B cell (primary cell): Measurements from ENCODE around the gene LILRB4. TPM values are rescaled to one million over a fixed set of nuclear protein-coding genes. Genes with fewer than 3 reads are reported as not detected.

ENCODE experiments used
- ATAC-seq: fragments of 200-7000 bp; cut with Tn5 transposase; one replicate; pipeline ENCODE4 v1.10.0; 2021; ENCODE audit warnings: low read depth, mild to moderate bottlenecking, moderate number of reproducible peaks, moderate library complexity
- CTCF ChIA-PET: fragments of 350-600 bp; sonication (Branson Sonifier 250); formaldehyde crosslinking; loops from one replicate; lab custom pipeline; 2021; ENCODE audit warnings: antibody characterized with exemption, inconsistent platforms; lab: Charles Lee
- POLR2A ChIA-PET: fragments of 350-600 bp; sonication (Branson Sonifier 250); formaldehyde crosslinking; loops from one replicate; lab custom pipeline; 2021; ENCODE audit warnings: antibody characterized with exemption; lab: Charles Lee
- DNase-seq: peaks from one replicate; pipeline ENCODE4 v3.0.0; 2013
- H2AFZ ChIP-seq: 2 replicates; pipeline ENCODE4 v1.6.1; 2012; ENCODE audit warnings: mild to moderate bottlenecking, low read depth, low read length; ENCODE audit not compliant: insufficient read depth, poor library complexity, severe bottlenecking
- H3K27ac ChIP-seq, 2 donors: 1 replicate in 1 of 2; 2 replicates in 1 of 2; pipeline ENCODE4 v1.5.1; 2012 to 2013; ENCODE audit warnings: low read length in 2 of 2, mild to moderate bottlenecking in 2 of 2, moderate library complexity in 1 of 2
- H3K27me3 ChIP-seq, 4 experiments: fragments of 200-600 bp in 1 of 4; sonication (generic) in 1 of 4; replicated peaks in 1 of 4; 1 replicate in 2 of 4; 2 replicates in 2 of 4; pipeline versions ENCODE4 v1.6.1 to v1.7.0; 2013 to 2016; ENCODE audit warnings: low read length in 3 of 4, mild to moderate bottlenecking in 2 of 4, mixed read lengths in 1 of 4, moderate library complexity in 1 of 4; ENCODE audit not compliant: insufficient read depth in 4 of 4, control insufficient read depth in 3 of 4; ENCODE audit errors: control extremely low read depth in 1 of 4
- H3K36me3 ChIP-seq, 2 experiments: replicated peaks in 1 of 2; 1 replicate in 1 of 2; 2 replicates in 1 of 2; pipeline versions ENCODE4 v1.6.1 to v1.7.1; 2013; ENCODE audit warnings: low read length in 1 of 2; ENCODE audit not compliant: insufficient read depth in 2 of 2, control insufficient read depth in 1 of 2; ENCODE audit errors: control extremely low read depth in 1 of 2, extremely low read depth in 1 of 2
- H3K4me1 ChIP-seq, 2 donors: fragments of 200-600 bp in 1 of 2; sonication (generic) in 1 of 2; 1 replicate in 1 of 2; 2 replicates in 1 of 2; pipeline versions ENCODE4 v1.5.1 to v1.6.1; 2013 to 2017; ENCODE audit warnings: low read length in 2 of 2; ENCODE audit not compliant: control insufficient read depth in 2 of 2, insufficient read depth in 2 of 2
- H3K4me2 ChIP-seq: replicated peaks from 2 replicates; pipeline ENCODE3; 2012; ENCODE audit warnings: mild to moderate bottlenecking, low read depth, low read length; ENCODE audit not compliant: poor library complexity, severe bottlenecking
- H3K4me3 ChIP-seq, 5 experiments: fragments of 200-600 bp in 1 of 5; sonication (generic) in 1 of 5; 1 replicate in 3 of 5; 2 replicates in 2 of 5; pipeline versions ENCODE4 v1.5.1 to v1.7.0; 2011 to 2016; ENCODE audit warnings: low read length in 4 of 5, mild to moderate bottlenecking in 4 of 5, low read depth in 2 of 5, control low read depth in 1 of 5, moderate library complexity in 1 of 5; ENCODE audit not compliant: insufficient read depth in 1 of 5; ENCODE audit errors: control extremely low read depth in 1 of 5, extremely low read depth in 1 of 5
- H3K79me2 ChIP-seq: fragments of 200-600 bp; sonication (generic); one replicate; pipeline ENCODE4 v1.6.0; 2016; ENCODE audit warnings: low read length; ENCODE audit not compliant: control insufficient read depth, insufficient read depth
- H3K9ac ChIP-seq: fragments of 200-600 bp; sonication (generic); 2 replicates; pipeline ENCODE4 v1.6.1; 2017; ENCODE audit warnings: mild to moderate bottlenecking, low read length, moderate library complexity
- H3K9me3 ChIP-seq, 3 donors: one replicate each; pipeline versions ENCODE4 v1.6.1 to v1.7.1; 2013; ENCODE audit warnings: low read length in 2 of 3; ENCODE audit not compliant: control insufficient read depth in 2 of 3, insufficient read depth in 1 of 3; ENCODE audit errors: control extremely low read depth in 1 of 3
- H4K20me1 ChIP-seq: 2 replicates; pipeline ENCODE4 v1.6.0; 2012; ENCODE audit warnings: mild to moderate bottlenecking, low read length; ENCODE audit not compliant: insufficient read depth, control insufficient read depth, poor library complexity, severe bottlenecking
- H3K27ac Mint-ChIP-seq: one replicate; pipeline ENCODE4 v1.8.0; 2021; ENCODE audit warnings: mixed read lengths
- H3K27me3 Mint-ChIP-seq: one replicate; pipeline ENCODE4 v1.8.0; 2021; ENCODE audit warnings: mixed read lengths
- H3K4me1 Mint-ChIP-seq: one replicate; pipeline ENCODE4 v1.8.0; 2021; ENCODE audit warnings: mixed read lengths
- H3K4me3 Mint-ChIP-seq: one replicate; pipeline ENCODE4 v1.8.0; 2021; ENCODE audit warnings: mixed read lengths
- H3K9me3 Mint-ChIP-seq: one replicate; pipeline ENCODE4 v1.8.0; 2022; ENCODE audit warnings: mixed read lengths; ENCODE audit not compliant: insufficient read depth
- EZH2 ChIP-seq: IDR thresholded peaks from 2 replicates; pipeline ENCODE4 v1.6.1; 2012; ENCODE audit warnings: borderline replicate concordance, low read depth, mild to moderate bottlenecking, moderate library complexity, low read length; ENCODE audit not compliant: insufficient read depth, poor library complexity, severe bottlenecking
- WGBS: methylation state at CpG from one replicate; pipeline ENCODE4 v1.1.5; 2013; ENCODE audit warnings: missing lambda C conversion rate; ENCODE audit not compliant: insufficient coverage; 5-methylcytosine and 5-hydroxymethylcytosine counted together
- intact Hi-C: fragments of 100-400 bp; cut with micrococcal nuclease; formaldehyde crosslinking; loops from one replicate; pipeline ENCODE4 v1.10.0; 2022
- polyA plus RNA-seq: library from polyadenylated mRNA; depleted of rRNA; stranded (reverse); fragments of >200 nt; gene quantifications from 2 replicates; pipeline ENCODE4 v1.2.3, GENCODE V29; 2012
- total RNA-seq, 2 donors: library from RNA; stranded (reverse); fragments of 120-200 nt in 1 of 2; gene quantifications; 1 replicate in 1 of 2; 2 replicates in 1 of 2; pipeline versions ENCODE4 v1.2.3 to v1.2.4, GENCODE V29; 2013 to 2022
- TF ChIP-seq, protein P1 (sequence below): fragments of 200-600 bp; IDR thresholded peaks from one replicate; pipeline ENCODE4 v1.8.0; 2022; ENCODE audit warnings: antibody characterized with exemption, mild to moderate bottlenecking

The LILRB4 gene
- total and polyA plus RNA-seq, 2 donors (not counting 1 experiment from before 2014, with no cell fraction given) = 1.1 to 2.8 TPM

GRCh38 chr19:54670576-54671357 lies 8.0 kb downstream of the LILRB4 start:
- H3K9ac ChIP-seq = no peak overlapping the region
- Mint-ChIP-seq H3K4me1 (no peaks in the 10 kb centered on the region), H3K9me3 (peaks cover 15% of the 10 kb centered on the region), H3K27me3 (peaks cover 15% of the 10 kb centered on the region), H3K4me3 (no peak overlapping the region), H3K27ac (no peak overlapping the region)
- H2AFZ ChIP-seq = no peak overlapping the region
- H3K9me3 ChIP-seq = peaks cover 0 to 18% (median 12%) of the 10 kb centered on the region in 3 donors
- TF ChIP-seq, protein P1, sequence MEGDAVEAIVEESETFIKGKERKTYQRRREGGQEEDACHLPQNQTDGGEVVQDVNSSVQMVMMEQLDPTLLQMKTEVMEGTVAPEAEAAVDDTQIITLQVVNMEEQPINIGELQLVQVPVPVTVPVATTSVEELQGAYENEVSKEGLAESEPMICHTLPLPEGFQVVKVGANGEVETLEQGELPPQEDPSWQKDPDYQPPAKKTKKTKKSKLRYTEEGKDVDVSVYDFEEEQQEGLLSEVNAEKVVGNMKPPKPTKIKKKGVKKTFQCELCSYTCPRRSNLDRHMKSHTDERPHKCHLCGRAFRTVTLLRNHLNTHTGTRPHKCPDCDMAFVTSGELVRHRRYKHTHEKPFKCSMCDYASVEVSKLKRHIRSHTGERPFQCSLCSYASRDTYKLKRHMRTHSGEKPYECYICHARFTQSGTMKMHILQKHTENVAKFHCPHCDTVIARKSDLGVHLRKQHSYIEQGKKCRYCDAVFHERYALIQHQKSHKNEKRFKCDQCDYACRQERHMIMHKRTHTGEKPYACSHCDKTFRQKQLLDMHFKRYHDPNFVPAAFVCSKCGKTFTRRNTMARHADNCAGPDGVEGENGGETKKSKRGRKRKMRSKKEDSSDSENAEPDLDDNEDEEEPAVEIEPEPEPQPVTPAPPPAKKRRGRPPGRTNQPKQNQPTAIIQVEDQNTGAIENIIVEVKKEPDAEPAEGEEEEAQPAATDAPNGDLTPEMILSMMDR = no peak
- TF ChIP-seq EZH2 = no peak
- no peaks in the 10 kb centered on the region for H3K79me2 ChIP-seq
- no peak overlapping the region for H3K27ac ChIP-seq
- ATAC-seq = no peak
- 40% methylated on average over 2 of the region's 3 CpGs for WGBS
- no peaks in the 10 kb centered on the region for H4K20me1 ChIP-seq
- no peaks in the 10 kb centered on the region for H3K4me1 ChIP-seq
- no peak overlapping the region for H3K4me2 ChIP-seq
- POLR2A ChIA-PET = no interaction called here
- CTCF ChIA-PET = interaction anchor here (0.6 to 13.0 kb wide), 4 partner anchors 17 to 190 kb away, joined by 4 to 246 read pairs (median 52); no protein-coding TSS in a partner anchor
- H3K27me3 ChIP-seq = peaks cover 0 to 14% (median 0%) of the 10 kb centered on the region in 4 experiments
- intact Hi-C loops = no loop called here
- H3K4me3 ChIP-seq = no peak overlapping the region
- no peaks in the 10 kb centered on the region for H3K36me3 ChIP-seq
- no peak for DNase-seq

DNA sequence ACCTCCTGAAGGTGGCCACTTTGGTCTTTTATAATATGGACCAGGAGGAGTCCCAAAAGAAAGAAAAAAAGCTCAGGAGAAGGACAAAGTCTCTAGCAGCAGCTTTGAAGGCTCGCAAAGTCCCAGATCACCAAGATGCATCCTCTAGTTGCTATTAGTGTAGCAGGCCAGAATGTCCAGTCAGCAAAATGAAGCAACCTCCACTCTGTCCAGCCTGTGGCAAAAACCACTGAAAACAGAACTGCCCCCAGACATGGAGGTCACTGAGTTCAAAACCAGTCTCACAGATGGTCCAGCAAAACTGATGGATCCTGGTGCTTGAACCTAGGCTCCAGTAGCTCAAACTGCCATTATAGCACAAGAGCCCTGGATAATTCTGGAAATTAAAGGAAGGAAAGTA lies 10.4 kb downstream of the LILRB4 start:
- ATAC-seq = no peak
- no peak for DNase-seq
- Histone ChIP-seq H3K9me3 (peaks cover 0 to 6% (median 3%) of the 10 kb centered on the region in 3 donors), H3K4me1 (no peaks in the 10 kb centered on the region), H2AFZ (no peak overlapping the region), H3K27me3 (peaks cover 0 to 16% (median 0%) of the 10 kb centered on the region in 4 experiments), H3K9ac (no peak overlapping the region), H3K36me3 (no peaks in the 10 kb centered on the region), H3K27ac (no peak overlapping the region), H3K4me3 (no peak overlapping the region), H4K20me1 (no peaks in the 10 kb centered on the region), H3K79me2 (no peaks in the 10 kb centered on the region), H3K4me2 (no peak overlapping the region)
- H3K9me3 Mint-ChIP-seq = peaks cover 11% of the 10 kb centered on the region
- intact Hi-C loops = no loop called here
- no peaks in the 10 kb centered on the region for H3K4me1 Mint-ChIP-seq
- WGBS = 100% methylated on average over 1 of the region's 1 CpG
- ChIA-PET POLR2A (no interaction called here), CTCF (interaction anchor here (0.6 to 13.0 kb wide), 12 partner anchors 9 to 244 kb away, joined by 3 to 246 read pairs (median 8); no protein-coding TSS in a partner anchor)
- H3K27me3 Mint-ChIP-seq = peaks cover 15% of the 10 kb centered on the region
- H3K27ac Mint-ChIP-seq = no peak overlapping the region
- no peak overlapping the region for H3K4me3 Mint-ChIP-seq
- TF ChIP-seq, protein P1 = no peak
- TF ChIP-seq EZH2 = no peak
